Glomerular visceral epithelial cell (primary cell): ENCODE results near the gene ANK2.
"Not testable (repeated sequence)": the region's sequence is repeated elsewhere in the genome, so short reads cannot be mapped to it uniquely, and the experiment has no call there.

Experiments used
- DNase-seq: peaks from one replicate; pipeline ENCODE4 v3.0.0-alpha.2; 2016; ENCODE audit errors: extremely low spot score

ANK2 gene

DNA sequence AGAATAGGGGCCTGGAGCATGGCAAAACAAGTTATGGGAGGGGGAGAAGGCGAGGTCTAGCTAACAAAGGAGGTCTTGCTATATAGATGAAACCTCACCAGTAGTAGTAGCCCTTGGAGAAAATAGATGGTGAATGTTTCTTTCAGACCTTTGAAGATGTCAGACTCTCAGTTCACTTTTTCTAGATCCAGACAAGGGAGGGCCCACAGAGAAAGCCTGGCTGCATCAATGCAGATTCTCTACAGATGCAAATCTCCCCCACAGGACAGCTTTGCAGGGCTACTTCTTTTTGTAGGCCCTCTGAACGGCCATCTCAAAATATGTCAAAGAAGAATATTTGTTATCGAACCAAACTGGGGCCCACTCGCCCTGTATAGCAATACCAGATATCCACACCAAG lies 159.7 kb downstream of the ANK2 start:
- DNase-seq: no peak

DNA sequence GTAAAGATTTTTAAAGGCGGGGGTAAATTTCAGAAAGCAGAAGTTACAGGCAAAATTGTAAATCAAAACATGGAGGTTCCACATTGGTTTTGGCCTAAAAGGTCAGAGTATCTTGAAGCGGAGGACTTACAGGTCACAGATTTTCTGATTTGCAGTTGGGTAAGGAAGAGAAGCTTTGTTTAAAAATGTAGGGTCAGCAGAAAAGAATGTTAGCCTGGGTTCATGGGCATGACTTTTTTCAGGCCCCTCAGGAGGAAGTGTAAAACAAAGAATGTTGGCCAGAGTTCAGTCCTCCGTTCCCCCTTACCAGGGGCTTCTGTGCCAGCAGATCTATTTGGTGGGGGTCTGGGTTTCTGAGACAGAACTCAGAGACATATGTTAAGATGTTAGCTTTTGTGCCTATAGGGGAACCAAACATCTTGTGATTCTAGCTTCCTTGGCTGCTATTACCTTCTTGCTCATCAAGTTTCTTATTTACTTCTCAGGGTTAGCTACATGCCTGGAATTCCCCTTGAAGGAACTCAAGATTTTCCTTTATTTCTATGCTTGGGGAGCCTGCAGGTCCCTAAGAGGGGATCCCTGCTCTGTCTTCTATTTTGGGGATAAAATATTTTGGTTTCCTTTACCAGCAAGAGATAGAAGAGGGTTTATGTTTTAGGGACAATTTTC lies 160.3 kb downstream of the ANK2 start:
- no peak for DNase-seq

GRCh38 chr4:113212613-113213012 lies 163.2 kb downstream of the ANK2 start:
- no peak for DNase-seq

DNA sequence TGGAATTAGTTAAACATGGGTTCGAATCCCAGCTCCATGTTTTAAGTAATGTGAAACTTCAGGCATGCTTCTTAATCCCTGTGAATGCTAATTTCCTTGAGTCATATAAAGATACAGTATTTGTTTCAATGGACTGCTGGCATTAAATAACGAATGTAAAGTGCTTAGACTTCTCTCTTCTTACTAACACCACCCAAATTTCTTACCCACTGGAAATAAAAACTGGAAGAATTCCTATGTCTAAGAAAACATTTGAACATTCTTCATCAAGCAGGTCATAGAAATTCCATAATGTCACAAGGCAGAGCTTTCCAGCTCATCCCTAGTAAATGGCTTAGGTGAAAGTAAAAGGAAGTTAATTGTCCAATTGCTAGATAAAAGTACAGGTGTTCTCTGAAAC lies 172.5 kb downstream of the ANK2 start:
- DNase-seq: peak; percentile 48

DNA sequence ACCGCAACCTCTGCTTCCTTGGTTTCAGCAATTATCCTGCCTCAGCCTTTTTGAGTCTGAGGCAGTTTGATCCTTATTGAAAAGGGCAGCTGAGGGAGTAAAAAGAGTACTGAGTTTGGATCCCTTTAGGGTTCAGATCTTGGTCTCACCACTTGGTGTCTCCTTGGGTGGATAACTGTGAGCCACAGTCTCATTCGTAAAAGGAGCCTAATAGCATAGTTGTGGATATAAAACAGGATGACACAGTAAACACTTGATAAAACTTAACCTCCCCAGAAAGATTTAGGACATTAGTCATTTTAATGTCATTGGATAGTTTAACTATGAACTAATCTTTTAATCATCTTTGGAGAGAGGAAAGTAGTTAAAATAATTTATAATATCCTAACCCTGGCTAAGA lies 173.0 kb downstream of the ANK2 start:
- no peak for DNase-seq

GRCh38 chr4:113223001-113223400 lies 173.5 kb downstream of the ANK2 start:
- DNase-seq: no peak

- DNase-seq: peak; percentile 8
Observed at GRCh38 chr4:113232194-113232593, 182.7 kb downstream of the ANK2 start.

DNA sequence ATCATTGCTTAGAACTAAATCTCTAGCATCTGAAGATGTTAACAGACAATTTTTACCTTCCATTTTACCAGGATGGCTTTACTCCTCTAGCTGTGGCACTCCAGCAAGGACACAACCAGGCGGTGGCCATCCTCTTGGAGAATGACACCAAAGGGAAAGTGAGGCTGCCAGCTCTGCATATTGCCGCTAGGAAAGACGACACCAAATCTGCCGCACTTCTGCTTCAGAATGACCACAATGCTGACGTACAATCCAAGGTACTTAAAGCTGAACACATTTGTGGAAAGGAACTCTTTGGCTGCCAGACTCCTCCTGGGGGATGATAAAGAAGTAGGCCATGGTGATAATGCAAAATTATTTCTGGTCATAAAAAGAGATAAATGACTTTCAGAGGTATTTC lies 187.5 kb downstream of the ANK2 start:
- DNase-seq: no peak

GRCh38 chr4:113243312-113243711 lies 193.9 kb downstream of the ANK2 start:
- DNase-seq: no peak

DNA sequence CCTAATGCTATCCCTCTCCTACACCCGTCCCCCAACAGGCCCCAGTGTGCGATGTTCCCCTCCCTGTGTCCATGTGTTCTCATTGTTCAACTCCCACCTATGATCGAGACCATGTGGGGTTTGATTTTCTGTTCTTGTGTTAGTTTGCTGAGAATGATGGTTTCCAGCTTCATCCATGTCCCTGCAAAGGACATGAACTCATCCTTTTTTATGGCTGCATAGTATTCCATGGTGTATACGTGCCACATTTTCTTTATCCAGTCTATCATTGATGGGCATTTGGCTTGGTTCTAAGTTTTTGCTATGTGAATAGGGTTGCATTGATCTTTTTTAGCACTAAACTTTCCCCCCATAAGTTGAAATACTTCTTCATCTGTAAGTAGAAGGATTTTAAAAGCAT lies 195.3 kb downstream of the ANK2 start:
- not testable (repeated sequence) for DNase-seq

DNA sequence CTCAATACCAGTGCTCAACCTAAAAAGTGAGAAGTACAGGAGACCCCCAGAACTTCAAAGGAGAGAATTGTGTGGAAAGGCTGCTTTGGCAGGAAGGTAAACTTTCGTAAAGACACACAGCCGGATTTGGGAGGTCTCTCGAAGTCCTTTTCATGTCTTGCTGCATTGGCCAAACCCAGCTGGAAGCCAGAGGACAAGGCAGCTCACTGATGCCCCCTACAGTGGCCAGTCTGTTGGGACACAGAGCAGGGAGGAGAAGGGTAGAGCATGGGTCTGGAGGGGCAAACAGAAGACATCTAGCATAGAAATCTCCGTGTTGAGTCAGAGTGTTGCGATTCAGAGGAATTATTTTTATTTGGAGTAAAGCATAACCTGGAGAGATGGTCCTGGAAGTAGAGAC lies 198.9 kb downstream of the ANK2 start:
- DNase-seq: no peak

GRCh38 chr4:113255628-113256027 lies 206.2 kb downstream of the ANK2 start:
- no peak for DNase-seq

DNA sequence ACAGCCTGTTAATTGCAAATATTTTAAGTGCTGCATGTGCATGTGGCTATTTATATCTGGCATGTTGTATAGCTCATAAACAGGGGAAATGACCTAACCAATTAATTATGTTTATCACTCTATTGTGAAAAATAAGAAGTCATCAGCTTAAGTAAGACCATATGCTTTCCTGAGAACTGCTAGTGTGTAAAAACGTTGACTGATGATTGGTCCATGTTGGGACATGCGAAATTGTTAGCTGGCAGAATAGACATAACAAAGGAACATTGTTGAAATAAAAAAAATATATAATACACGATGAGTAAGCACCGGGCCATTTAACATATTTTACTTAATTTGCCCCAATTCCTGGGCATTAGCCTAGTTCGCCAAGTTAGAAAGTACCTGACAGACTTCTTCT lies 207.5 kb downstream of the ANK2 start:
- DNase-seq: no peak

DNA sequence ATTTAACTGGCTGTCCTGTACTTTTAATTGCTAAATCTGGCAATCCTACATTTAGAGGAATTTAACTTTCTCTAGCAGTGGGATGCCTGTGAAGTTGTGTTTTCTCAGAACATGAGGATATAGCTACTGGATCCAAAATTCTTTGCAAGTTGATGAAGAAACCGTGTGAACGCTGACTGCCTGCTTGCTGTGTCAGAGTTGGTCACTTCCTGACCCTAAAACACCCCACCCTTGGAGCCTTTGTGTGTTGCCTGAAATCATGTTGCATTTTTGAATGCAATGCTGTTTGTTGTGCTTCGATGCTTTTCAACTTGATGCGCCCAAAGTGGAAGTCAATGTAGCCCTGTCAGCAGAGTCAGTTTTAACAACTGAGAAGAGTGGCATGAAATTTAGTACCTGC lies 211.2 kb downstream of the ANK2 start:
- no peak for DNase-seq

DNA sequence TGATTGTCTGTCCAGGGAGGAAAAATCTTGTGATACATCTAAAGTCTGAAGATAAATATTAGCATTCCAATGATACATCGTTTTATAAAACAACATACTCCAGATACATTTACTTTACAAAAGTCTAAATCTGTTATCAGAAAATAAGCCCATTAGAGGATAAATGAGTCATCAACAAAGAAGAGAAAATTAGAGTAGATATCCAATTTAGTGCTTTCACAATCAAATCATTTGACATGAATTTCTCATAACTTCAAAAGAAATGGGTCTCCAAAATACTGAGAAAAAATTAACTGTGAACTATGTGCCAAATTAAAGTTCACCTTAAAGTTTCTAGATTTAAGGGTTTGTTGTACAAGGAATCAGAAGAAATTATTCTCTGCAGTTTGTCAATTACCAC lies 213.8 kb downstream of the ANK2 start:
- no peak for DNase-seq

DNA sequence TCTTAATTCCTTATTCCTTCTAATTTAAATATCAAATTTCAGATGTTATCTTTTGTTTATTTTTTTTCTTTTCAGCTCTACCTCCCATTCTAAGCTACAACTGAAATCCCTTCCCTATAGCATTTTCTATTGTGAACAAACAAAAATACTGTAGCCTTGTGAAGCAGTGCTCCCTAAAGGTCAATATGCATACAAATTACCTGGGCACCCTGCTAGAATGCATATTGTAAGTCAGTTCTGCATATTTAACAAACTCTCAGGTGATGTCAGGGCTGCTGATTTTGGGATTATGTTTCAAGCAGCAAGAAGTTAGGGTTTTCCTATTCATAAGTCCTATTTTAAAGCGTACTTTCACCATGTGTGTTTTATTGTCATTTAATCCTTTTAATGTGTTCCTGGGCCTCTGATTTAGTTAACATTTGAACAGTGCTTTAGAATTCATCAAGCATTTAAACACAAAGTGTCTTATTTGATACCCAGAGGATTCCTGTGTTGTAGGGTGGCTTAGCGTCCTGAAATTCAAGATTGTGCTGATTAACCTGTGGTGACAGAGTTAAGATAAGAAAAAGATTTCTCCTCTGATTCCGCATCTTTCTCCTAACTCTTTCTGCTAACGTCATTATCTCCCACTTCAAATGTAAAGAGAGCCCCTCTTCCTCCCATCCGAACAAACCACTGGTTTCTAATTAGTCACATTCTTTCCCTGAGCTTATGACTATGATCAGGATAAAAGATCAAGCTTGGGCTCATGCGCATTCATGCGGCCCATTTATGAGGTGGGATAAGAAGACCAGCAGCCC lies 221.3 kb downstream of the ANK2 start:
- DNase-seq: no peak

DNA sequence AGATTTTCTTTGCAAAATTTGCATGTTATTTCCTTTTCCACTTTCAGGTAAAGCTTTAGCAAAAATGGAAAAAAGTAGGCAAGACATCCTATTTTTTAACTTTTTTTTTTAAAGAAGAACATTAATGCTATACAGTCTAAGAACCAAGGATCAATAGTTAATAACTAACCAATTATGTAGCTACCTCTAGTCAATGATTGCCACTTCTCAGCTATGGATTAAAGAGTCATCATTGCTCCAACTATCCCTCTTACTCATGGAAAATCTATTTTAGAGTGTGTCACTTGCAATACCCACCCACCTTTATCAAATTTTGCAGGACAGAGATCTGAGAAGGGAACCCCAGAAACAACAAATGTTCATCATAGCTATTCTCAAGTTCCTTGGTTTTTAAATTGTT lies 223.1 kb downstream of the ANK2 start:
- DNase-seq: no peak

GRCh38 chr4:113273721-113274220 lies 224.3 kb downstream of the ANK2 start:
- no peak for DNase-seq

DNA sequence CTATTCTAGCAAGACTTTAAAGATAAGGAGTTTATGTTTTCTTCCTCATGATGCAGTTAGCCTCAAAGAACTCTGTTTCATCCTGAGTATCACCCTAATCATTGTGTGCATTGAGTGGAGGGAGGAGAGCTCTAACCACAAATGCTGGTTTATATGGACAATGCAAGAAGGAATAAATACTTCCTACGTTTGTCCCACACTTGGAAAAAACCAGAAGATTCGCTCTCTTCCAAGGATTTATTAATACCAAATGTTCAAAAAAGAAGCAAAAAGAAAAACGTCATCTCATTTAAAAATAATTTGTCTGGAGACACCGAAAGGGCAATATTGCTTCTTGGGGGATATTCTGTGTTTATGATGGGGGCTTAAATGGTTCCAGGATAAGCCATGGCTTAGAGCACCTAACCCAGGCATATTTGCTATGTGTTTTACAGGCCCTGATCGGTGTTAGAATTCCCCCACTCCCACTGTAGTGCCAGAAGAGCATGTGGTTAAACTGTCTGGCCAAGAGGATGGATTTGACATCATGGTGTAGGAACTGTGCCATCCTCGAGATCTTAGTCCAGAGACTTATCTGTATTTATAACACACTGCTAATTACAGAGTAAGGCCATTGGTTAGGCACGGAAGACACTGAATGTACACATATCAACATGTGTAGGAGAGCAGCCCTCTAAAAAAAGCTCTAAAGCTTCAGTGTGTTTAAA lies 227.2 kb downstream of the ANK2 start:
- no peak for DNase-seq

GRCh38 chr4:113278324-113278934 lies 229.0 kb downstream of the ANK2 start:
- peak; percentile 71 for DNase-seq

DNA sequence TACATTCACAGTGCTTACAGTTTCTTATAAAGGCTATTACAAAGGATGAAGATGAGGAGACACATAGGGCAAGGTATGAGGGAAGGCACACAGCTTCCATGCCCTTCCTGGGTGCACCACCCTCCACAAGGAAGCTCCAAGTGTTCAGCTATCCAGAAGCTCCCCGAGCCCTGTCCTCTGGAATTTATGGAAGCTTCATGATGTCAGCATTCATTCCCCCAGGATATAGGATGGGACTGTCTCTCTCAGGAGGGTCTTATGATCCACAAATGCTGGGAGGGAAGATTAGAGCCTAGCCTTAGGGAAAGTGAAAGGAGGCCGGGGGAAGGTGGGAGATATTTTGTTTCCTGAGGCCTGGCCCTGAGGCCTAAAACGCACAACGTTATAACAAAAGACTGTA lies 236.0 kb downstream of the ANK2 start:
- no peak for DNase-seq

DNA sequence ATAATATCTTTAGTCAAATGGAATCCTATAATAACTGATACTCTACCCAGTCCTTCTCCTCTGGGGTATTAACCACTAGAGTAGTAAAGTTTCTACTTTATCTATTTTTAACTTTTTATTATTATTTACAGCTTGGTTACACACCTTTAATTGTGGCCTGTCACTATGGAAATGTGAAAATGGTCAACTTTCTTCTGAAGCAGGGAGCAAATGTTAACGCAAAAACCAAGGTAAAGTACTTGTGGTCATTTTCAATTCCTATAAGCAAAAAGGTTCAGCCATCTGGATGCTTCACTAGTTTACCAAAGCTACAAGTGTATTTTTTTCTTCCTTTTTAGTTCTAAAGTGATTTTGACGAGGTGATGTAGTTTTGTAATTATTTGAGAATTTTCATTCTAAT lies 238.8 kb downstream of the ANK2 start:
- no peak for DNase-seq
